HEK293 (cell line): ENCODE data around the gene ARHGAP15.

ENCODE experiments used
- CTCF ChIA-PET: fragments of 350-600 bp; formaldehyde crosslinking; extraction: SDS; loops from one replicate; lab custom pipeline; 2021; ENCODE audit warnings: antibody characterized with exemption; lab: Yijun Ruan, JAX
- POLR2A ChIA-PET: fragments of 300-600 bp; formaldehyde crosslinking; extraction: SDS; loops from one replicate; lab custom pipeline; 2020; ENCODE audit warnings: antibody characterized with exemption, inconsistent platforms; lab: Yijun Ruan, JAX
- H3K27ac ChIP-seq: fragments of 200-500 bp; sonication (Bioruptor generic); 2 replicates; pipeline ENCODE4 v1.5.1; 2014; ENCODE audit warnings: low read depth, low read length, control low read depth, inconsistent platforms; ENCODE audit errors: extremely low read depth
- H3K36me3 ChIP-seq, 2 experiments: fragments of 200-500 bp in 1 of 2; sonication (Bioruptor generic) in 1 of 2; 1 replicate in 1 of 2; 2 replicates in 1 of 2; pipeline ENCODE4 v1.5.1; 2014 to 2017; ENCODE audit warnings: inconsistent platforms in 2 of 2, low read length in 2 of 2; ENCODE audit not compliant: control insufficient read depth in 2 of 2, insufficient read depth in 1 of 2
- H3K4me1 ChIP-seq: fragments of 200-500 bp; sonication (Bioruptor generic); 2 replicates; pipeline ENCODE4 v1.5.1; 2014; ENCODE audit warnings: mild to moderate bottlenecking, low read length, inconsistent platforms; ENCODE audit not compliant: control insufficient read depth, insufficient read depth
- H3K4me3 ChIP-seq: 2 replicates; pipeline ENCODE4 v1.5.1; 2011; ENCODE audit warnings: low read depth, mild to moderate bottlenecking, control low read depth, low read length, moderate library complexity
- H3K9me3 ChIP-seq: fragments of 200-500 bp; sonication (Bioruptor generic); 2 replicates; pipeline ENCODE4 v1.5.1; 2014; ENCODE audit warnings: low read depth, low read length, inconsistent platforms; ENCODE audit not compliant: control insufficient read depth, insufficient read depth
- GLI2 ChIP-seq: fragments of 450-650 bp; formaldehyde crosslinking; IDR thresholded peaks from 2 replicates; pipeline ENCODE4; 2017; ENCODE audit warnings: missing biosample characterization, missing genetic modification characterization, low read depth, borderline replicate concordance
- KLF7 ChIP-seq: fragments of 450-650 bp; formaldehyde crosslinking; IDR thresholded peaks from 2 replicates; pipeline ENCODE4 v1.5.1; 2016; ENCODE audit warnings: missing biosample characterization, missing genetic modification characterization, borderline replicate concordance
- MZF1 ChIP-seq: fragments of 450-650 bp; formaldehyde crosslinking; IDR thresholded peaks from 2 replicates; pipeline ENCODE4 v1.5.1; 2017; ENCODE audit warnings: missing biosample characterization, missing genetic modification characterization, borderline replicate concordance
- SP7 ChIP-seq: fragments of 450-650 bp; formaldehyde crosslinking; IDR thresholded peaks from 2 replicates; pipeline ENCODE4 v1.5.1; 2016; ENCODE audit warnings: missing biosample characterization, missing genetic modification characterization
- ZNF121 ChIP-seq: fragments of 450-650 bp; formaldehyde crosslinking; IDR thresholded peaks from 2 replicates; pipeline ENCODE4 v1.5.1; 2016; ENCODE audit warnings: missing biosample characterization, missing genetic modification characterization
- ZNF174 ChIP-seq: fragments of 450-650 bp; formaldehyde crosslinking; IDR thresholded peaks from 2 replicates; pipeline ENCODE4 v1.5.0; 2017; ENCODE audit warnings: missing biosample characterization, mild to moderate bottlenecking, missing genetic modification characterization
- ZNF239 ChIP-seq: fragments of 450-650 bp; formaldehyde crosslinking; IDR thresholded peaks from 2 replicates; pipeline ENCODE4 v1.5.1; 2016; ENCODE audit warnings: missing biosample characterization, missing genetic modification characterization
- ZNF529 ChIP-seq: fragments of 450-650 bp; formaldehyde crosslinking; IDR thresholded peaks from 2 replicates; pipeline ENCODE4 v1.5.1; 2017; ENCODE audit warnings: missing genetic modification characterization, missing biosample characterization; ENCODE audit not compliant: insufficient replicate concordance
- ZNF558 ChIP-seq: fragments of 450-650 bp; formaldehyde crosslinking; IDR thresholded peaks from 2 replicates; pipeline ENCODE4 v1.5.1; 2016; ENCODE audit warnings: missing biosample characterization, missing genetic modification characterization
- ZNF596 ChIP-seq: fragments of 450-650 bp; IDR thresholded peaks from 2 replicates; pipeline ENCODE4 v1.5.0; 2018; ENCODE audit warnings: missing biosample characterization, mild to moderate bottlenecking, missing genetic modification characterization, moderate library complexity
- ZNF843 ChIP-seq: fragments of 450-650 bp; formaldehyde crosslinking; IDR thresholded peaks from 2 replicates; pipeline ENCODE4 v1.5.1; 2016; ENCODE audit warnings: missing biosample characterization, missing genetic modification characterization
- ZSCAN16 ChIP-seq: fragments of 450-650 bp; formaldehyde crosslinking; IDR thresholded peaks from 2 replicates; pipeline ENCODE4 v1.5.1; 2016; ENCODE audit warnings: missing biosample characterization, missing genetic modification characterization
- TF ChIP-seq, protein P1 (sequence below): fragments of 450-650 bp; formaldehyde crosslinking; IDR thresholded peaks from 2 replicates; pipeline ENCODE4 v1.5.1; 2016; ENCODE audit warnings: missing biosample characterization, missing genetic modification characterization, low read depth
- TF ChIP-seq, protein P2 (sequence below): fragments of 450-650 bp; formaldehyde crosslinking; conservative IDR thresholded peaks from 2 replicates; pipeline ENCODE4 v1.5.1; 2016; ENCODE audit warnings: low read depth, missing biosample characterization, missing genetic modification characterization
- TF ChIP-seq, protein P3 (sequence below): fragments of 450-650 bp; IDR thresholded peaks from 2 replicates; pipeline ENCODE4 v1.5.1; 2018; ENCODE audit warnings: missing biosample characterization, mild to moderate bottlenecking, missing genetic modification characterization
- TF ChIP-seq, protein P4 (sequence below): fragments of 450-650 bp; formaldehyde crosslinking; IDR thresholded peaks from 2 replicates; pipeline ENCODE4 v1.5.1; 2016; ENCODE audit warnings: missing biosample characterization, missing genetic modification characterization

ARHGAP15 gene

DNA sequence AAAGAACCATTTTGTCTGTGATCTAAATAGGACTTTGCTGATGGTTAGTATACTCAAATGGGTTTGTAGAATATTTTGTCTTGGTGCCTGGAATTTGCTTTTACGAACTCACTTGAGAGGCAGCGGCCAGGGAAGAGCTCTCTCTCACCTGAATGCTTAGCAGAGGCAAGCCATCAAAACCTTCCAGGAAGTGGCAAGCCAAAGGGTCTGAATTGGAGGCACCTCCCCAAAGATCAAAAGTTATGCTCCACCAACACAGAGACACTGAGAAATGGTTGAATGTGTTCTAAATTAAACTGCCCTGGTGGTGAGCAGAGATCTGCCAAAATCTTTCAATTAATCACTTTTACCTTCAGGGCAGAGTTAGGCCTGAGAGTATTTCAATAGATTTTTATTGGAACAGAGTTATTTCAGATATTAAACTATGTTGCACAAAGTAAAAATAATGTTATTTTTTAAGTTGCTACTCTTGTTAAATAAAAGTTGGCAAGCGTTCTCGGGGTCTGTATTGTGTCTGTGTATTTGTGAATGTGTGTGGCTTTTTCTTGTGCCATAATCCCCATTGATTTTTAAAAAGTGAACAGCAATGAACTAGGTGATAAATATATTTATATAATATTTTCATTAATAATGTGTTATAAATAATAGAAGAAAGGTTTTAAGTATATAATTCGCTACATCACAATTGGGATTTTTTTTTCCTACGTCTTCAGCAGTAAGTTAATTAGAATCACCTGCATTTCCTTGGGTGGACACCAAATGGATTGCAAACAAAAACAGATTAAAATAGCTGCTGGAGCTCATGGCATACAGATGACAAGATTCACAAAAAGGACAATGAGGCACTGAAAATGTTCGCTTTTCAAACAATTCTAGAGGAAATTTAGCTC is 416.1 kb downstream of the ARHGAP15 start:
- CTCF ChIA-PET = interaction anchor here (0.6 kb wide), 1 partner anchor 295 kb away, joined by 3 read pairs; no protein-coding TSS in a partner anchor
- POLR2A ChIA-PET = no interaction called here
- no peaks in the 10 kb centered on the region for H3K9me3 ChIP-seq
- no peak overlapping the region for H3K27ac ChIP-seq
- TF ChIP-seq ZNF843 (tag by site-specific recombination) = no peak
- H3K36me3 ChIP-seq = no peaks in the 10 kb centered on the region
- H3K4me3 ChIP-seq = no peak overlapping the region
- no peaks in the 10 kb centered on the region for H3K4me1 ChIP-seq

DNA sequence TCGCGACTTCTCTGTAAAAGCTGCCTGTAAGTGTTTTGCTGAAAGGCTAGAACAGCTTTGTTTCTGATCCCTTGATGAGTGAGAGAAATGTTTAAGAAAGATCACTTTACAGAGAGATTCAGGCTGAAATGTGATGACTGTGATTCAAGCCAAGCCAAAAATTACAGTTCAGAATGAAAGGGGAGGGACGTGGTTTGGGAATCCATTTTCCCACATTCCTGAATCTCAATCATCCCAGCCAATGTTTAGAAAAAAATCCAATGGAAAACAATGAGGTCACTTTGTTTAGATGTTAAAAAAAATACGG is 416.7 kb downstream of the ARHGAP15 start:
- ChIA-PET CTCF (no interaction called here), POLR2A (no interaction called here)
- H3K9me3 ChIP-seq = no peaks in the 10 kb centered on the region
- no peaks in the 10 kb centered on the region for H3K4me1 ChIP-seq
- no peak overlapping the region for H3K4me3 ChIP-seq
- no peaks in the 10 kb centered on the region for H3K36me3 ChIP-seq
- H3K27ac ChIP-seq = no peak overlapping the region
- no peak for TF ChIP-seq ZSCAN16 (tag by site-specific recombination)
- TF ChIP-seq, protein P1, sequence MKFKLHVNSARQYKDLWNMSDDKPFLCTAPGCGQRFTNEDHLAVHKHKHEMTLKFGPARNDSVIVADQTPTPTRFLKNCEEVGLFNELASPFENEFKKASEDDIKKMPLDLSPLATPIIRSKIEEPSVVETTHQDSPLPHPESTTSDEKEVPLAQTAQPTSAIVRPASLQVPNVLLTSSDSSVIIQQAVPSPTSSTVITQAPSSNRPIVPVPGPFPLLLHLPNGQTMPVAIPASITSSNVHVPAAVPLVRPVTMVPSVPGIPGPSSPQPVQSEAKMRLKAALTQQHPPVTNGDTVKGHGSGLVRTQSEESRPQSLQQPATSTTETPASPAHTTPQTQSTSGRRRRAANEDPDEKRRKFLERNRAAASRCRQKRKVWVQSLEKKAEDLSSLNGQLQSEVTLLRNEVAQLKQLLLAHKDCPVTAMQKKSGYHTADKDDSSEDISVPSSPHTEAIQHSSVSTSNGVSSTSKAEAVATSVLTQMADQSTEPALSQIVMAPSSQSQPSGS (tag by site-specific recombination) = peak; percentile 54; the same call in 1 of the 2 replicates

DNA sequence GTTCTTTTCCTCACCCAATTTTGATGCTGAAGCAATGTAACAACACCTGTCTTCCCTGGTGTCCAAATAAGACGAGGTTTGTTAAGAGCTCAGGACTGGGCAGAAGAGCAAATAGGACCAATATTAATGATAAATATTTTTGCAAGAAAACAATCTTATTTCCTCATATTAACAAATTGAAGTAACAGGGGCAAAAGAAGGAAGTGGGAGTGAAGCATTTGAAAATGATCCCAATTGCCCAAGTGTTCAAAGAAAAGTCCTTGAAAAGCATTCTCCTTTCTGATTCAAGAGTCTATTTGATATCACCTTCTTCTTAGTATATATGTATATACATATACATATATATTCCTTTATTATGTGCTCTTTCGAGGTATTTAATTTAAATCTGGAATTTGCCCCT is 418.8 kb downstream of the ARHGAP15 start:
- H3K4me1 ChIP-seq = no peaks in the 10 kb centered on the region
- CTCF ChIA-PET = no interaction called here
- POLR2A ChIA-PET = no interaction called here
- H3K36me3 ChIP-seq = no peaks in the 10 kb centered on the region
- H3K27ac ChIP-seq = no peak overlapping the region
- H3K4me3 ChIP-seq = no peak overlapping the region
- no peaks in the 10 kb centered on the region for H3K9me3 ChIP-seq
- TF ChIP-seq, protein P2, sequence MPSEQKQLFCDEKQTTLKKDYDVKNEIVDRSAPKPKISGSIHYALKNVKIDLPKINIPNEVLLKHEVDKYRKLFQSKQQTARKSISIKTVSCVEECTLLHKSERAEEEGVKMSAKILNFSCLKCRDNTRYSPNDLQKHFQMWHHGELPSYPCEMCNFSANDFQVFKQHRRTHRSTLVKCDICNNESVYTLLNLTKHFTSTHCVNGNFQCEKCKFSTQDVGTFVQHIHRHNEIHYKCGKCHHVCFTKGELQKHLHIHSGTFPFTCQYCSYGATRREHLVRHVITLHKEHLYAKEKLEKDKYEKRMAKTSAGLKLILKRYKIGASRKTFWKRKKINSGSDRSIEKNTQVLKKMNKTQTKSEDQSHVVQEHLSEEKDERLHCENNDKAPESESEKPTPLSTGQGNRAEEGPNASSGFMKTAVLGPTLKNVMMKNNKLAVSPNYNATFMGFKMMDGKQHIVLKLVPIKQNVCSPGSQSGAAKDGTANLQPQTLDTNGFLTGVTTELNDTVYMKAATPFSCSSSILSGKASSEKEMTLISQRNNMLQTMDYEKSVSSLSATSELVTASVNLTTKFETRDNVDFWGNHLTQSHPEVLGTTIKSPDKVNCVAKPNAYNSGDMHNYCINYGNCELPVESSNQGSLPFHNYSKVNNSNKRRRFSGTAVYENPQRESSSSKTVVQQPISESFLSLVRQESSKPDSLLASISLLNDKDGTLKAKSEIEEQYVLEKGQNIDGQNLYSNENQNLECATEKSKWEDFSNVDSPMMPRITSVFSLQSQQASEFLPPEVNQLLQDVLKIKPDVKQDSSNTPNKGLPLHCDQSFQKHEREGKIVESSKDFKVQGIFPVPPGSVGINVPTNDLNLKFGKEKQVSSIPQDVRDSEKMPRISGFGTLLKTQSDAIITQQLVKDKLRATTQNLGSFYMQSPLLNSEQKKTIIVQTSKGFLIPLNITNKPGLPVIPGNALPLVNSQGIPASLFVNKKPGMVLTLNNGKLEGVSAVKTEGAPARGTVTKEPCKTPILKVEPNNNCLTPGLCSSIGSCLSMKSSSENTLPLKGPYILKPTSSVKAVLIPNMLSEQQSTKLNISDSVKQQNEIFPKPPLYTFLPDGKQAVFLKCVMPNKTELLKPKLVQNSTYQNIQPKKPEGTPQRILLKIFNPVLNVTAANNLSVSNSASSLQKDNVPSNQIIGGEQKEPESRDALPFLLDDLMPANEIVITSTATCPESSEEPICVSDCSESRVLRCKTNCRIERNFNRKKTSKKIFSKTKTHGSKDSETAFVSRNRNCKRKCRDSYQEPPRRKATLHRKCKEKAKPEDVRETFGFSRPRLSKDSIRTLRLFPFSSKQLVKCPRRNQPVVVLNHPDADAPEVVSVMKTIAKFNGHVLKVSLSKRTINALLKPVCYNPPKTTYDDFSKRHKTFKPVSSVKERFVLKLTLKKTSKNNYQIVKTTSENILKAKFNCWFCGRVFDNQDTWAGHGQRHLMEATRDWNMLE = no peak
- no peak for TF ChIP-seq ZNF843 (tag by site-specific recombination)
- TF ChIP-seq ZNF529 = no peak
- no peak for TF ChIP-seq GLI2
- TF ChIP-seq ZNF174 (tag by site-specific recombination) = no peak
- no peak for TF ChIP-seq ZNF596 (tag by site-specific recombination)
- no peak for TF ChIP-seq KLF7 (tag by site-specific recombination)
- TF ChIP-seq ZNF239 (tag by site-specific recombination) = no peak
- TF ChIP-seq ZNF121 = no peak
- TF ChIP-seq, protein P1 (tag by site-specific recombination) = no peak
- TF ChIP-seq, protein P3, sequence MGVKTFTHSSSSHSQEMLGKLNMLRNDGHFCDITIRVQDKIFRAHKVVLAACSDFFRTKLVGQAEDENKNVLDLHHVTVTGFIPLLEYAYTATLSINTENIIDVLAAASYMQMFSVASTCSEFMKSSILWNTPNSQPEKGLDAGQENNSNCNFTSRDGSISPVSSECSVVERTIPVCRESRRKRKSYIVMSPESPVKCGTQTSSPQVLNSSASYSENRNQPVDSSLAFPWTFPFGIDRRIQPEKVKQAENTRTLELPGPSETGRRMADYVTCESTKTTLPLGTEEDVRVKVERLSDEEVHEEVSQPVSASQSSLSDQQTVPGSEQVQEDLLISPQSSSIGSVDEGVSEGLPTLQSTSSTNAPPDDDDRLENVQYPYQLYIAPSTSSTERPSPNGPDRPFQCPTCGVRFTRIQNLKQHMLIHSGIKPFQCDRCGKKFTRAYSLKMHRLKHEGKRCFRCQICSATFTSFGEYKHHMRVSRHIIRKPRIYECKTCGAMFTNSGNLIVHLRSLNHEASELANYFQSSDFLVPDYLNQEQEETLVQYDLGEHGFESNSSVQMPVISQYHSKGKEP (tag by site-specific recombination) = no peak
- no peak for TF ChIP-seq MZF1
- TF ChIP-seq SP7 = no peak
- no peak for TF ChIP-seq ZNF558
- TF ChIP-seq, protein P4, sequence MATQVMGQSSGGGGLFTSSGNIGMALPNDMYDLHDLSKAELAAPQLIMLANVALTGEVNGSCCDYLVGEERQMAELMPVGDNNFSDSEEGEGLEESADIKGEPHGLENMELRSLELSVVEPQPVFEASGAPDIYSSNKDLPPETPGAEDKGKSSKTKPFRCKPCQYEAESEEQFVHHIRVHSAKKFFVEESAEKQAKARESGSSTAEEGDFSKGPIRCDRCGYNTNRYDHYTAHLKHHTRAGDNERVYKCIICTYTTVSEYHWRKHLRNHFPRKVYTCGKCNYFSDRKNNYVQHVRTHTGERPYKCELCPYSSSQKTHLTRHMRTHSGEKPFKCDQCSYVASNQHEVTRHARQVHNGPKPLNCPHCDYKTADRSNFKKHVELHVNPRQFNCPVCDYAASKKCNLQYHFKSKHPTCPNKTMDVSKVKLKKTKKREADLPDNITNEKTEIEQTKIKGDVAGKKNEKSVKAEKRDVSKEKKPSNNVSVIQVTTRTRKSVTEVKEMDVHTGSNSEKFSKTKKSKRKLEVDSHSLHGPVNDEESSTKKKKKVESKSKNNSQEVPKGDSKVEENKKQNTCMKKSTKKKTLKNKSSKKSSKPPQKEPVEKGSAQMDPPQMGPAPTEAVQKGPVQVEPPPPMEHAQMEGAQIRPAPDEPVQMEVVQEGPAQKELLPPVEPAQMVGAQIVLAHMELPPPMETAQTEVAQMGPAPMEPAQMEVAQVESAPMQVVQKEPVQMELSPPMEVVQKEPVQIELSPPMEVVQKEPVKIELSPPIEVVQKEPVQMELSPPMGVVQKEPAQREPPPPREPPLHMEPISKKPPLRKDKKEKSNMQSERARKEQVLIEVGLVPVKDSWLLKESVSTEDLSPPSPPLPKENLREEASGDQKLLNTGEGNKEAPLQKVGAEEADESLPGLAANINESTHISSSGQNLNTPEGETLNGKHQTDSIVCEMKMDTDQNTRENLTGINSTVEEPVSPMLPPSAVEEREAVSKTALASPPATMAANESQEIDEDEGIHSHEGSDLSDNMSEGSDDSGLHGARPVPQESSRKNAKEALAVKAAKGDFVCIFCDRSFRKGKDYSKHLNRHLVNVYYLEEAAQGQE (tag by site-specific recombination) = no peak
